COLO829 (cell line): ENCODE data around the gene DDX42.

Source experiments
- DNase-seq: peaks from one replicate; pipeline ENCODE4 v3.0.0; 2012; ENCODE audit warnings: low spot score

DDX42 gene

GRCh38 chr17:63821804-63822203 lies 47.8 kb downstream of the DDX42 start:
- no peak for DNase-seq

- no peak for DNase-seq
Measured at GRCh38 chr17:63822537-63822936, 48.6 kb downstream of the DDX42 start.

GRCh38 chr17:63823659-63824331 lies 49.8 kb downstream of the DDX42 start:
- no peak for DNase-seq

- DNase-seq: no peak
Measured at GRCh38 chr17:63824362-63824761, 50.4 kb downstream of the DDX42 start.

- DNase-seq: no peak
Measured at GRCh38 chr17:63826468-63827001, 52.6 kb downstream of the DDX42 start.

- DNase-seq: peak; percentile 95
Measured at GRCh38 chr17:63827002-63827800, 53.2 kb downstream of the DDX42 start, which contains the start of the genes FTSJ3 and PSMC5. TSS of gene FTSJ3 (minus strand) at chr17:63827663. CDS start at chr17:63826902, 761 bp downstream. TSS of gene PSMC5 (plus strand) at chr17:63827431. CDS start at chr17:63827491, 60 bp downstream.

GRCh38 chr17:63827801-63828221 lies 53.8 kb downstream of the DDX42 start:
- no peak for DNase-seq

GRCh38 chr17:63828936-63829335 lies 55.0 kb downstream of the DDX42 start:
- no peak for DNase-seq

- DNase-seq: no peak
Measured at GRCh38 chr17:63830278-63830677, 56.3 kb downstream of the DDX42 start.

GRCh38 chr17:63830904-63831491 lies 57.0 kb downstream of the DDX42 start:
- DNase-seq: no peak

- DNase-seq: no peak
Measured at GRCh38 chr17:63831505-63831904, 57.5 kb downstream of the DDX42 start.

GRCh38 chr17:63832014-63832413 lies 58.0 kb downstream of the DDX42 start:
- no peak for DNase-seq

GRCh38 chr17:63832455-63832854 lies 58.5 kb downstream of the DDX42 start:
- DNase-seq: no peak

GRCh38 chr17:63833026-63833740 lies 59.2 kb downstream of the DDX42 start:
- DNase-seq: no peak

GRCh38 chr17:63833741-63834373 lies 59.9 kb downstream of the DDX42 start:
- no peak for DNase-seq

GRCh38 chr17:63834431-63835166 lies 60.6 kb downstream of the DDX42 start:
- DNase-seq: peak; percentile 84

- DNase-seq: no peak
Measured at GRCh38 chr17:63835167-63835720, 61.3 kb downstream of the DDX42 start.

GRCh38 chr17:63836811-63837210 lies 62.8 kb downstream of the DDX42 start:
- no peak for DNase-seq

- no peak for DNase-seq
Measured at GRCh38 chr17:63837480-63837879, 63.5 kb downstream of the DDX42 start.

GRCh38 chr17:63837962-63838600 lies 64.1 kb downstream of the DDX42 start:
- no peak for DNase-seq
